Activated CD4-positive, alpha-beta T cell treated with anti-CD3 and anti-CD28 coated beads, Interleukin-2, amount 50 U/mL, for 1 hour (primary cell): ENCODE measurements around the gene KIAA2012.

ENCODE experiments used
- DNase-seq: peaks from one replicate; pipeline ENCODE4 v3.0.0-alpha.2; 2020

The KIAA2012 gene

GRCh38 chr2:202044777-202045176 lies 28.3 kb upstream of the KIAA2012 start:
- no peak for DNase-seq

- no peak for DNase-seq
These were observed 26.5 kb upstream of the KIAA2012 start for GRCh38 chr2:202046572-202046971.

- DNase-seq: no peak
These were observed 23.8 kb upstream of the KIAA2012 start for GRCh38 chr2:202049092-202049728.

- DNase-seq: no peak
These were observed 23.2 kb upstream of the KIAA2012 start for GRCh38 chr2:202049840-202050239.

GRCh38 chr2:202050652-202051051 lies 22.4 kb upstream of the KIAA2012 start:
- no peak for DNase-seq

GRCh38 chr2:202051499-202052161 lies 21.4 kb upstream of the KIAA2012 start:
- DNase-seq: no peak

GRCh38 chr2:202052235-202052634 lies 20.8 kb upstream of the KIAA2012 start:
- no peak for DNase-seq

GRCh38 chr2:202054679-202055078 lies 18.4 kb upstream of the KIAA2012 start:
- DNase-seq: no peak

- DNase-seq: peak; percentile 2
These were observed 16.4 kb upstream of the KIAA2012 start for GRCh38 chr2:202056611-202057010.

GRCh38 chr2:202060218-202060617 lies 12.8 kb upstream of the KIAA2012 start:
- no peak for DNase-seq

GRCh38 chr2:202061695-202062094 lies 11.4 kb upstream of the KIAA2012 start:
- no peak for DNase-seq

GRCh38 chr2:202064171-202064880 lies 8.7 kb upstream of the KIAA2012 start:
- DNase-seq: no peak

- no peak for DNase-seq
These were observed 8.2 kb upstream of the KIAA2012 start for GRCh38 chr2:202064881-202065230.

GRCh38 chr2:202065876-202066275 lies 7.2 kb upstream of the KIAA2012 start:
- DNase-seq: no peak

- no peak for DNase-seq
These were observed 6.2 kb upstream of the KIAA2012 start for GRCh38 chr2:202066875-202067274.

GRCh38 chr2:202067589-202067988 lies 5.5 kb upstream of the KIAA2012 start:
- no peak for DNase-seq

GRCh38 chr2:202069170-202070067 lies 3.6 kb upstream of the KIAA2012 start:
- DNase-seq: no peak

GRCh38 chr2:202071107-202071506 lies 1.9 kb upstream of the KIAA2012 start:
- DNase-seq: no peak

- DNase-seq: no peak
These were observed 829 bp upstream of the KIAA2012 start for GRCh38 chr2:202072226-202072625.

GRCh38 chr2:202074324-202074723 lies 1.3 kb downstream of the KIAA2012 start:
- DNase-seq: no peak

- no peak for DNase-seq
These were observed 6.3 kb downstream of the KIAA2012 start for GRCh38 chr2:202079310-202079709.

- no peak for DNase-seq
These were observed 11.2 kb downstream of the KIAA2012 start for GRCh38 chr2:202084265-202084664.

- DNase-seq: no peak
These were observed 15.7 kb downstream of the KIAA2012 start for GRCh38 chr2:202088777-202089176.
